Mesenteric fat pad (tissue), 1 donor: ENCODE data around the gene PARVA. TPM values are rescaled to one million over a fixed set of nuclear protein-coding genes. Genes with fewer than 3 reads are reported as not detected.
"Not testable (repeated sequence)": the region's sequence is repeated elsewhere in the genome, so short reads cannot be mapped to it uniquely, and the experiment has no call there.

Source experiments
- DNase-seq: peaks from one replicate; pipeline ENCODE4 v3.0.0-alpha.2; 2020; ENCODE audit warnings: low spot score
- total RNA-seq: library from RNA; stranded (reverse); fragmentation: NEBNext Ultra II Directional; extraction: Animal tissue kit (Norgen Biotek cat#: 25700); gene quantifications from one replicate; pipeline ENCODE4 v1.2.1, GENCODE V29; 2021
- donor health status: DM: yes; HTN: yes; CAD: no.

PARVA gene
- total RNA-seq, 1 donor from 2014 or later = 223 TPM

- no peak for DNase-seq
Observed at GRCh38 chr11:12496181-12497025, 119.0 kb downstream of the PARVA start.

GRCh38 chr11:12497431-12497830, 120.1 kb downstream of the PARVA start:
- no peak for DNase-seq

GRCh38 chr11:12499071-12499470, 121.7 kb downstream of the PARVA start:
- DNase-seq = no peak

GRCh38 chr11:12502046-12502445, 124.7 kb downstream of the PARVA start:
- no peak for DNase-seq

GRCh38 chr11:12503039-12503484, 125.7 kb downstream of the PARVA start:
- DNase-seq = no peak

- DNase-seq = no peak
Observed at GRCh38 chr11:12503886-12504285, 126.5 kb downstream of the PARVA start.

- no peak for DNase-seq
Observed at GRCh38 chr11:12505183-12505582, 127.8 kb downstream of the PARVA start.

GRCh38 chr11:12506404-12506921, 129.1 kb downstream of the PARVA start:
- no peak for DNase-seq

GRCh38 chr11:12507391-12507790, 130.0 kb downstream of the PARVA start:
- DNase-seq = no peak

- no peak for DNase-seq
Observed at GRCh38 chr11:12508151-12508751, 130.9 kb downstream of the PARVA start.

- no peak for DNase-seq
Observed at GRCh38 chr11:12509371-12509770, 132.0 kb downstream of the PARVA start.

- no peak for DNase-seq
Observed at GRCh38 chr11:12512132-12512531, 134.8 kb downstream of the PARVA start.

GRCh38 chr11:12512826-12513395, 135.5 kb downstream of the PARVA start:
- DNase-seq = no peak

- no peak for DNase-seq
Observed at GRCh38 chr11:12516387-12517105, 139.2 kb downstream of the PARVA start.

GRCh38 chr11:12517306-12517705, 139.9 kb downstream of the PARVA start:
- no peak for DNase-seq

GRCh38 chr11:12517741-12518140, 140.4 kb downstream of the PARVA start:
- no peak for DNase-seq

- no peak for DNase-seq
Observed at GRCh38 chr11:12518606-12519385, 141.4 kb downstream of the PARVA start.

GRCh38 chr11:12520054-12520453, 142.7 kb downstream of the PARVA start:
- DNase-seq = no peak

GRCh38 chr11:12520576-12520975, 143.2 kb downstream of the PARVA start:
- not testable (repeated sequence) for DNase-seq

- DNase-seq = no peak
Observed at GRCh38 chr11:12523180-12523924, 146.0 kb downstream of the PARVA start.
